ENCODE measurements around the gene PCK2. TPM values are rescaled to one million over a fixed set of nuclear protein-coding genes. Genes with fewer than 3 reads are reported as not detected.
A peak's percentile ranks its signal among the peaks of the same experiment; 100 is the strongest.

PCK2 gene
- total RNA-seq, 4 donors from 2014 or later, result 10.5 to 13.5 (median 12.8) TPM

DNA sequence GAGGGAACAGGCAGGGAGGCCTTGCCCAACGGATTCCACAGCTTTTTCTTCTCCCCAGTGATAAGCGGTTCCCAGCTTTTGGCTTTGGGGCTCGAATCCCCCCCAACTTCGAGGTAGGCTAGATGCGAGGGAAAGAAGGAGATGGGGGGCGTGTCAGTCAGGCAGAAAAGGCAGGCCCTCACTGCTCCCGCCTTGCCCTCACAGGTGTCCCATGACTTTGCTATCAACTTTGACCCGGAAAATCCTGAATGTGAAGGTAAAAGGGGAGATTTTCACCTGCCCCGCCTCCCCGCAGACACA lies 17.9 kb upstream of the PCK2 start:
- WGBS, 2 donors, result 85 to 88% methylated on average over 9 to 10 of the region's 10 CpGs
- DNase-seq, result no peak
- intact Hi-C loops (cut with DNase I), result no loop called here
- Histone ChIP-seq H3K27ac (no peak overlapping the region), H3K36me3 (no peaks in the 10 kb centered on the region), H3K4me1 (peaks cover 0 to 33% (median 16%) of the 10 kb centered on the region in 3 donors), H3K4me3 (no peak overlapping the region), H3K27me3 (peaks cover 0 to 19% (median 0%) of the 10 kb centered on the region in 4 donors), H3K9me3 (no peaks in the 10 kb centered on the region)
- no peak for TF ChIP-seq POLR2A (IDR thresholded peaks at IDR 0.05)
- TF ChIP-seq, protein P1, sequence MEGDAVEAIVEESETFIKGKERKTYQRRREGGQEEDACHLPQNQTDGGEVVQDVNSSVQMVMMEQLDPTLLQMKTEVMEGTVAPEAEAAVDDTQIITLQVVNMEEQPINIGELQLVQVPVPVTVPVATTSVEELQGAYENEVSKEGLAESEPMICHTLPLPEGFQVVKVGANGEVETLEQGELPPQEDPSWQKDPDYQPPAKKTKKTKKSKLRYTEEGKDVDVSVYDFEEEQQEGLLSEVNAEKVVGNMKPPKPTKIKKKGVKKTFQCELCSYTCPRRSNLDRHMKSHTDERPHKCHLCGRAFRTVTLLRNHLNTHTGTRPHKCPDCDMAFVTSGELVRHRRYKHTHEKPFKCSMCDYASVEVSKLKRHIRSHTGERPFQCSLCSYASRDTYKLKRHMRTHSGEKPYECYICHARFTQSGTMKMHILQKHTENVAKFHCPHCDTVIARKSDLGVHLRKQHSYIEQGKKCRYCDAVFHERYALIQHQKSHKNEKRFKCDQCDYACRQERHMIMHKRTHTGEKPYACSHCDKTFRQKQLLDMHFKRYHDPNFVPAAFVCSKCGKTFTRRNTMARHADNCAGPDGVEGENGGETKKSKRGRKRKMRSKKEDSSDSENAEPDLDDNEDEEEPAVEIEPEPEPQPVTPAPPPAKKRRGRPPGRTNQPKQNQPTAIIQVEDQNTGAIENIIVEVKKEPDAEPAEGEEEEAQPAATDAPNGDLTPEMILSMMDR (IDR thresholded peaks at IDR 0.05), result no peak

- DNase-seq, result no peak
- peaks cover 0 to 33% (median 17%) of the 10 kb centered on the region in 3 donors for H3K4me1 ChIP-seq
- peaks cover 0 to 11% (median 0%) of the 10 kb centered on the region in 4 donors for H3K27me3 ChIP-seq
- WGBS, 2 donors, result 89 to 91% methylated on average over 7 to 23 of the region's 23 CpGs
- H3K4me3 ChIP-seq, result no peak overlapping the region
- TF ChIP-seq POLR2A (IDR thresholded peaks at IDR 0.05), result no peak
- TF ChIP-seq, protein P1 (IDR thresholded peaks at IDR 0.05), result no peak
- intact Hi-C loops (cut with DNase I), result no loop called here
- H3K27ac ChIP-seq, result no peak overlapping the region
- no peaks in the 10 kb centered on the region for H3K36me3 ChIP-seq
- no peaks in the 10 kb centered on the region for H3K9me3 ChIP-seq
These were observed 17.0 kb upstream of the PCK2 start for GRCh38 chr14:24077086-24077485.

DNA sequence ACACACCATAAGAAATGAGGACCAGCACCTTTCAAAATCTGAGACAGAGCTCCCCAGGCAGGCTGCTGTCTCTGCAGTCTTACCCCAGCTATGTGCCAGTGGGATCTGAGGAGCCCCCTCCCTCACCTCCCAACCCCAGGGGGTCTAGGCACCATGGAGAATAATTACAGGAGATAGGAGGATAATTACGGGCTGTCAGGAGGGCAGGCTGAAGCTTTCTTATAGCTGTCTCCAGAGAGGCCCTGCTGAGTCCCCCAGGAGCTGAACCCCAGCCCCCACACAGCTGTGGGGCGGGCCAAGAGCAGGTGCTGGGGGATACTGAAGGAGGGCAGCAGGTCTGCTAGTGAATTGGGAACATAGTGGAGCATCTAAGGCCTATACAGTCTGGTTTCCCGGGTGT lies 16.0 kb upstream of the PCK2 start:
- Histone ChIP-seq H3K27ac (no peak overlapping the region), H3K4me1 (peaks cover 0 to 22% (median 10%) of the 10 kb centered on the region in 3 donors), H3K9me3 (no peaks in the 10 kb centered on the region), H3K36me3 (no peaks in the 10 kb centered on the region), H3K4me3 (no peak overlapping the region), H3K27me3 (peaks cover 0 to under 1% (median 0%) of the 10 kb centered on the region in 4 donors)
- no peak for TF ChIP-seq POLR2A (IDR thresholded peaks at IDR 0.05)
- WGBS, 2 donors, result 85 to 95% methylated on average over 2 to 3 of the region's 3 CpGs
- DNase-seq, result no peak
- intact Hi-C loops (cut with DNase I), result no loop called here

- intact Hi-C loops (cut with DNase I), result no loop called here
- H3K27me3 ChIP-seq, result no peaks in the 10 kb centered on the region
- no peak for DNase-seq
These were observed 14.5 kb upstream of the PCK2 start for GRCh38 chr14:24079491-24080141.

DNA sequence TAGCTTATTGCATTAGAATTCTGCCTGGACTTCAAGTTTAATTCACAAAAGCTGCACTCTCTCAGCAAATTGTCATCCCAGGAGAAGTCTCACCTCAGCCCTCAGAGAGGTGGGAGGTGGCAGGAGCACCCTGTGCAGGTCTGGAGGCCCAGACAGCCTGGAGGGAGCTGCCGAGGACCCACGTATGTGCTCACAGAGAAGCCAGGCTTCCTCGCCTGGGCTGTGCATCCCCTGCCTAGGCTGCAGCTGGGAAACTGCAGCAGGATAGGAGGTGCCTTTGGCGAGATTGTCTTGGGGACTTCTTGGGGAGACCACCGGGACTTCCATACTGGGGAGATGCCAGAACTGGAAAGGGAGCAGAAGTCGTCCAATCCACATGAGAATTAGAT lies 14.0 kb upstream of the PCK2 start:
- Histone ChIP-seq H3K4me1 (peaks cover 0 to 21% (median 10%) of the 10 kb centered on the region in 3 donors), H3K27me3 (no peaks in the 10 kb centered on the region), H3K4me3 (no peak overlapping the region), H3K27ac (peak overlapping the region in 1 of 4 donors; percentile 83), H3K36me3 (no peaks in the 10 kb centered on the region), H3K9me3 (no peaks in the 10 kb centered on the region)
- WGBS, 2 donors, result 60 to 67% methylated on average over 2 to 3 of the region's 6 CpGs
- TF ChIP-seq, protein P1 (IDR thresholded peaks at IDR 0.05), result no peak
- no peak for TF ChIP-seq POLR2A (IDR thresholded peaks at IDR 0.05)
- intact Hi-C loops (cut with DNase I), result no loop called here
- no peak for DNase-seq

More at GRCh38 chr14:24079491-24080141, 14.5 kb upstream of the PCK2 start:
- H3K36me3 ChIP-seq, result no peaks in the 10 kb centered on the region
- no peaks in the 10 kb centered on the region for H3K9me3 ChIP-seq
- 93% methylated on average over 9 of the region's 9 CpGs for WGBS, 2 donors
- no peak overlapping the region for H3K4me3 ChIP-seq
- no peak overlapping the region for H3K27ac ChIP-seq
- TF ChIP-seq, protein P1 (IDR thresholded peaks at IDR 0.05), result no peak
- TF ChIP-seq POLR2A (IDR thresholded peaks at IDR 0.05), result no peak
- H3K4me1 ChIP-seq, result peaks cover 0 to 21% (median 10%) of the 10 kb centered on the region in 3 donors
